ENCODE measurements around the gene GDAP2.
"Not testable (repeated sequence)": the region's sequence is repeated elsewhere in the genome, so short reads cannot be mapped to it uniquely, and the experiment has no call there.

GDAP2 gene

DNA sequence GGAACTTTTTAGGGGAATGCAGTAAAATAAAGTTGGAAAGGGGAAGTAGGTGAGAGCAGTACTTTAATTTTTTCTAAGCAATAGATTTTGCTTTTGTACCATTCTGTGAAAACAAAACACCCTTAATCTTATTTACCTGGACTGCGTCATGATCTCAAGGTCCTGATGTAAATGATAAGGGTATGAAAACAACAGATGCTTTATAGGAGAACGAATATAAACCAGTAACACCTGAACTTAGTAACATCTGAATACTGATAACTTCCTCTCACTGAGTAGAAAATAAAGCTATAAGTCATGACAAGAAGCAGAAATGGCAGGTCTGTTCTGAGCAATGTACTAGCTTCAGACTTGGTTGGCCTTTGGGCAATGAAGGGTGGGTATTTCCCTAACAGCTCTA, 77.7 kb downstream of the GDAP2 start:
- TF ChIP-seq, protein P1, sequence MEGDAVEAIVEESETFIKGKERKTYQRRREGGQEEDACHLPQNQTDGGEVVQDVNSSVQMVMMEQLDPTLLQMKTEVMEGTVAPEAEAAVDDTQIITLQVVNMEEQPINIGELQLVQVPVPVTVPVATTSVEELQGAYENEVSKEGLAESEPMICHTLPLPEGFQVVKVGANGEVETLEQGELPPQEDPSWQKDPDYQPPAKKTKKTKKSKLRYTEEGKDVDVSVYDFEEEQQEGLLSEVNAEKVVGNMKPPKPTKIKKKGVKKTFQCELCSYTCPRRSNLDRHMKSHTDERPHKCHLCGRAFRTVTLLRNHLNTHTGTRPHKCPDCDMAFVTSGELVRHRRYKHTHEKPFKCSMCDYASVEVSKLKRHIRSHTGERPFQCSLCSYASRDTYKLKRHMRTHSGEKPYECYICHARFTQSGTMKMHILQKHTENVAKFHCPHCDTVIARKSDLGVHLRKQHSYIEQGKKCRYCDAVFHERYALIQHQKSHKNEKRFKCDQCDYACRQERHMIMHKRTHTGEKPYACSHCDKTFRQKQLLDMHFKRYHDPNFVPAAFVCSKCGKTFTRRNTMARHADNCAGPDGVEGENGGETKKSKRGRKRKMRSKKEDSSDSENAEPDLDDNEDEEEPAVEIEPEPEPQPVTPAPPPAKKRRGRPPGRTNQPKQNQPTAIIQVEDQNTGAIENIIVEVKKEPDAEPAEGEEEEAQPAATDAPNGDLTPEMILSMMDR (conservative IDR thresholded peaks at IDR 0.05; ENCODE audit: low read depth, low read length): no peak
- no peaks in the 10 kb centered on the region for H3K27me3 ChIP-seq (ENCODE audit: insufficient read depth, low read depth)
- no peak overlapping the region for H3K4me3 ChIP-seq (IDR thresholded peaks at IDR 0.05; ENCODE audit: insufficient read depth, low read depth, low read length)
- no peak overlapping the region for H3K27ac ChIP-seq
- H3K4me1 ChIP-seq (ENCODE audit: low read depth, poor library complexity, severe bottlenecking): no peaks in the 10 kb centered on the region
- no peak overlapping the region for H3K4me2 ChIP-seq
- H3K79me2 ChIP-seq (ENCODE audit: insufficient read depth, low read depth): no peaks in the 10 kb centered on the region
- no peak overlapping the region for H2AFZ ChIP-seq (ENCODE audit: low read depth)
- H4K20me1 ChIP-seq (ENCODE audit: insufficient read depth): no peaks in the 10 kb centered on the region
- no peaks in the 10 kb centered on the region for H3K36me3 ChIP-seq (ENCODE audit: insufficient read depth)
- no peak overlapping the region for H3K9ac ChIP-seq

DNA sequence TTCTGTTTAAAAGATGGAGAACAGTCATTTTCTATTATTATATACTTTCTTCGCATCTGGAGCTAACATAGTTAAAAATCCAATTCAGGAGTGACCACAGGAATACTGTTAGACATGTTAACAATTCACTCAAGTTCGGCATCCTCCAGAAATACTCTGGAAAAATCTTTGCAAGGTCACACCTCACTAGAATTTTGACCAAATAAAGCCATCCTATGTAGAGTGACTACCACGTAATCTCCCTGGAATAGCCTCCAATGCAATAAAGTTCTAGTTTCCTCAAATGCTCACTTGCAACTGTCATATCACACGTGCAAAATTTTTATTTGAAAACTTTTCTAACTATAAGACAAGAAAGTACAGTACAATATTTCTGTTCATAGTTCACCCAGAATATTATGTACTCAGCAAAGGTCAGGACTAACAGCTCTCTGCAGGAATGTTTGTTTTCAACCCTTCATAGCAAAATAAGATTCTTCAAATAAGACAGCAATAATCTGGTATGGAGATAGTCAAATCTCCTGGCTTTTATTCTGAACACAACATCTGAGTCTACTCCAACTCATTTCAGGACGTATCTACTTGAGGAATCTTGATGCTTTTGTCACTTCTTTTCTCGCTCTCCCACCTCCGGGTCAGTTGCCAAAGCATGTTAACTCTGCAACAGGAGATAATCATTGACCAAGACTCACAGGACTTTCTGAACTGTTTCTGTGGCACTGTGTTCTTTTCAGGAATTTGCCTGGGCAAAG, 82.6 kb downstream of the GDAP2 start:
- TF ChIP-seq, protein P1 (conservative IDR thresholded peaks at IDR 0.05; ENCODE audit: low read depth, low read length): no peak
- H3K36me3 ChIP-seq (ENCODE audit: insufficient read depth): no peaks in the 10 kb centered on the region
- no peak overlapping the region for H3K9ac ChIP-seq
- H4K20me1 ChIP-seq (ENCODE audit: insufficient read depth): no peaks in the 10 kb centered on the region
- H3K4me2 ChIP-seq: no peak overlapping the region
- no peak overlapping the region for H3K4me3 ChIP-seq (IDR thresholded peaks at IDR 0.05; ENCODE audit: insufficient read depth, low read depth, low read length)
- no peaks in the 10 kb centered on the region for H3K27me3 ChIP-seq (ENCODE audit: insufficient read depth, low read depth)
- H3K4me1 ChIP-seq (ENCODE audit: low read depth, poor library complexity, severe bottlenecking): no peaks in the 10 kb centered on the region
- H2AFZ ChIP-seq (ENCODE audit: low read depth): no peak overlapping the region
- no peak overlapping the region for H3K27ac ChIP-seq
- H3K79me2 ChIP-seq (ENCODE audit: insufficient read depth, low read depth): no peaks in the 10 kb centered on the region

DNA sequence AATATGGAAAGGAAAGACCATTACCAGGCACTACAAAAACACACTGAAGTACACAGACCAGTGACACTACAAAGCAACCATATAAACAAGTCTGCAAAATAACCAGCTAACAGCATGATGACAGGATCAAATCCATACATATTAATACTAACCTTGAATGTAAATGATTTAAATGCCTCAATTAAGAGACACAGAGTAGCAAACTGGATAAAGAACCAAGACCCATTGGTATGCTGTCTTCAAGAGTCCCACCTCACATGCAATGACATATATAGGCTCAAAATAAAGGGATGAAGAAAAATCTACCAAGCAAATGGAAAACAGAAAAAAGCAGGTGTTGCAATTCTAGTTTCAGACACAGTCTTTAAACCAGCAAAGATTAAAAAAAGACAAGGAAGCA, 84.9 kb downstream of the GDAP2 start:
- H3K27me3 ChIP-seq (ENCODE audit: insufficient read depth, low read depth); H4K20me1 ChIP-seq (ENCODE audit: insufficient read depth); H3K4me1 ChIP-seq (ENCODE audit: low read depth, poor library complexity, severe bottlenecking); H3K4me3 ChIP-seq (IDR thresholded peaks at IDR 0.05; ENCODE audit: insufficient read depth, low read depth, low read length); H3K9ac ChIP-seq; H3K79me2 ChIP-seq (ENCODE audit: insufficient read depth, low read depth); H2AFZ ChIP-seq (ENCODE audit: low read depth); H3K36me3 ChIP-seq (ENCODE audit: insufficient read depth); H3K27ac ChIP-seq; H3K4me2 ChIP-seq: not testable (repeated sequence)

DNA sequence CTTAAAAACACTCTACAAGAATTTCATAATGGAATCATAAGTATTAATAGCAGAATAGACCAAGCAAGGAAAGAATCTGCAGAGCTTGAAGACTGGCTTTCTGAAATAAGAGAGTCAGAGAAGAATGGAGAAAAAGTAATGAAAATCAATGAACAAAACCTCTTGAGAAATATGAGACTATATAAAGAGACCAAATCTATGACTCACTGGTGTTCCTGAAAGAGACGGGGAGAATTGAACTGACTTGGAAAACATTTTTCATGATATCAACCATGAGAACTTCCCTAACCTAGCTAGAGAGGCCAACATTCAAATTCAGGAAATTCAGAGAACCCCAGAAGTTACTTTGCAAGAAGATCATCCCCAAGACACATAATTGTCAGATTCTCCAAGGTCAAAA, 85.6 kb downstream of the GDAP2 start:
- Histone ChIP-seq H3K79me2 (ENCODE audit: insufficient read depth, low read depth) (no peaks in the 10 kb centered on the region), H3K9ac (no peak overlapping the region), H3K4me2 (no peak overlapping the region), H3K27me3 (ENCODE audit: insufficient read depth, low read depth) (no peaks in the 10 kb centered on the region), H3K4me3 (IDR thresholded peaks at IDR 0.05; ENCODE audit: insufficient read depth, low read depth, low read length) (no peak overlapping the region), H4K20me1 (ENCODE audit: insufficient read depth) (no peaks in the 10 kb centered on the region), H3K4me1 (ENCODE audit: low read depth, poor library complexity, severe bottlenecking) (no peaks in the 10 kb centered on the region), H3K36me3 (ENCODE audit: insufficient read depth) (no peaks in the 10 kb centered on the region), H2AFZ (ENCODE audit: low read depth) (no peak overlapping the region), H3K27ac (no peak overlapping the region)
- TF ChIP-seq, protein P1 (conservative IDR thresholded peaks at IDR 0.05; ENCODE audit: low read depth, low read length): no peak

DNA sequence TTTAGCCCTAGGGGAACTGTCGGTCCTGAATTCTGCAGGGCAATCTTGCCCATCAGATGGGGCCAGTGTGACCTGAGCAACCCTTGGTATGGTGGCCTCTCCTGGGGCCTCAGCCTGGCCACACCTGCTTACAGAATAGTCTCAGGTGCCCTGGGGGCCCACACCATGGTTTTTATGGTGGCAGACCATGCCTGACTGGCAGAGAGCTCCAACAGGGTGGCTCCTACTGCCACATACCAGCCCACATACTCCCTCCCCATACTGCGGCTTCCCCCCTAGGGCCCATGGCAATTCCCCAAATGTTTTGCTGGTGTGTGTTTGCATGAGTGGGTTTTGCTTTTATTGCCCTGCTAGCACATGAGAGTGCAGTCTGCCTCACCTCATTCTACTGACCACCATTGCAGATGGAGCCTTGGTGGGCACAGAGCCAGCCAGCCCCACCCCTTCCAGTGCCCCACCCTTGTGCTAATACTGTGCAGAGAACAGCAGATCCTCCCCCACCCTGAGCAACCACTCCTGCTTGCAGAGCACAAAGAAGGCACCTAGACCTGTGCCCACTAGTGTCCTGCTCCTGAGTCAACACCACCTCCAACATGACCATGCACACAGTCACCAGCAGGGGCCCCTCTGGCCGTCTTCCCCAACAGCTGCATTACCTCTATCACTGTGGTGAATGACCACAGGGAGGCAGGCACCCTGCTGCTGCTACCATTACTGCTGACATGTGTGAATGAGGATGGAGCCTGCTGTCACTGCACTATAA, 86.8 kb downstream of the GDAP2 start:
- Histone ChIP-seq H3K27me3 (ENCODE audit: insufficient read depth, low read depth) (no peaks in the 10 kb centered on the region), H3K9ac (no peak overlapping the region), H3K36me3 (ENCODE audit: insufficient read depth) (no peaks in the 10 kb centered on the region), H3K4me3 (IDR thresholded peaks at IDR 0.05; ENCODE audit: insufficient read depth, low read depth, low read length) (no peak overlapping the region), H3K4me1 (ENCODE audit: low read depth, poor library complexity, severe bottlenecking) (no peaks in the 10 kb centered on the region), H3K27ac (no peak overlapping the region), H3K79me2 (ENCODE audit: insufficient read depth, low read depth) (no peaks in the 10 kb centered on the region), H2AFZ (ENCODE audit: low read depth) (no peak overlapping the region), H3K4me2 (no peak overlapping the region), H4K20me1 (ENCODE audit: insufficient read depth) (no peaks in the 10 kb centered on the region)
- TF ChIP-seq, protein P1 (conservative IDR thresholded peaks at IDR 0.05; ENCODE audit: low read depth, low read length): no peak
